Trophoblast cell (in vitro differentiated cells and primary cell): ENCODE data around the gene KHDC4.

ENCODE experiments used
- DNase-seq, 2 donors: peaks; one replicate each; pipeline ENCODE4 v3.0.0-alpha.2; 2016
- H2AFZ ChIP-seq: 2 replicates; pipeline ENCODE4 v1.6.1; 2013; ENCODE audit warnings: low read length, moderate library complexity, mild to moderate bottlenecking; ENCODE audit not compliant: insufficient read depth, poor library complexity
- H2AK5ac ChIP-seq: 2 replicates; pipeline ENCODE4 v1.6.1; 2013; ENCODE audit warnings: mild to moderate bottlenecking, low read length
- H2BK120ac ChIP-seq: 2 replicates; pipeline ENCODE4 v1.6.1; 2013; ENCODE audit warnings: low read length, mild to moderate bottlenecking, moderate library complexity; ENCODE audit not compliant: insufficient read depth, poor library complexity
- H2BK12ac ChIP-seq: 2 replicates; pipeline ENCODE4 v1.6.1; 2013; ENCODE audit warnings: mild to moderate bottlenecking, low read length, moderate library complexity
- H2BK5ac ChIP-seq: 2 replicates; pipeline ENCODE4 v1.6.1; 2013; ENCODE audit warnings: low read length, low read depth, moderate library complexity, mild to moderate bottlenecking; ENCODE audit not compliant: poor library complexity
- H3K14ac ChIP-seq: 2 replicates; pipeline ENCODE4 v1.6.1; 2013; ENCODE audit warnings: mild to moderate bottlenecking, low read length
- H3K18ac ChIP-seq: 2 replicates; pipeline ENCODE4 v1.6.1; 2013; ENCODE audit warnings: mild to moderate bottlenecking, low read length
- H3K23ac ChIP-seq: 2 replicates; pipeline ENCODE4 v1.6.1; 2013; ENCODE audit warnings: low read length
- H3K27ac ChIP-seq: 2 replicates; pipeline ENCODE4 v1.5.1; 2013; ENCODE audit warnings: low read depth, mild to moderate bottlenecking, inconsistent platforms, low read length, moderate library complexity
- H3K27me3 ChIP-seq: 2 replicates; pipeline ENCODE4 v1.6.1; 2013; ENCODE audit warnings: inconsistent platforms, mild to moderate bottlenecking, low read length, moderate library complexity; ENCODE audit not compliant: insufficient read depth
- H3K36me3 ChIP-seq, 2 experiments: 1 replicate in 1 of 2; 2 replicates in 1 of 2; pipeline ENCODE4 v1.6.1; 2013; ENCODE audit warnings: low read length in 2 of 2, mild to moderate bottlenecking in 2 of 2, moderate library complexity in 1 of 2; ENCODE audit not compliant: insufficient read depth in 2 of 2, control insufficient read depth in 1 of 2
- H3K4ac ChIP-seq: 2 replicates; pipeline ENCODE4 v1.6.1; 2013; ENCODE audit warnings: low read depth, mild to moderate bottlenecking, low read length, moderate library complexity
- H3K4me1 ChIP-seq, 2 experiments: 1 replicate in 1 of 2; 2 replicates in 1 of 2; pipeline ENCODE4 v1.6.1; 2013; ENCODE audit warnings: low read length in 2 of 2, mild to moderate bottlenecking in 2 of 2, moderate library complexity in 1 of 2; ENCODE audit not compliant: insufficient read depth in 2 of 2, control insufficient read depth in 1 of 2
- H3K4me2 ChIP-seq: 2 replicates; pipeline ENCODE4 v1.6.1; 2013; ENCODE audit warnings: inconsistent platforms, mild to moderate bottlenecking, low read length, moderate library complexity
- H3K4me3 ChIP-seq: 2 replicates; pipeline ENCODE4 v1.5.1; 2013; ENCODE audit warnings: mild to moderate bottlenecking, low read depth, low read length, inconsistent platforms
- H3K79me1 ChIP-seq: one replicate; pipeline ENCODE4 v1.6.1; 2013; ENCODE audit warnings: low read length
- H3K79me2 ChIP-seq: 2 replicates; pipeline ENCODE4 v1.6.1; 2013; ENCODE audit warnings: low read length, mild to moderate bottlenecking; ENCODE audit not compliant: control insufficient read depth, insufficient read depth, poor library complexity
- H3K9ac ChIP-seq: 2 replicates; pipeline ENCODE4 v1.6.1; 2013; ENCODE audit warnings: mild to moderate bottlenecking, low read length
- H3K9me3 ChIP-seq: 2 replicates; pipeline ENCODE4 v1.6.1; 2013; ENCODE audit warnings: low read depth, mild to moderate bottlenecking, control low read depth, inconsistent platforms, low read length; ENCODE audit not compliant: insufficient read depth
- H4K12ac ChIP-seq: 2 replicates; pipeline ENCODE4 v1.6.1; 2013; ENCODE audit warnings: low read depth, mild to moderate bottlenecking, low read length, moderate library complexity
- H4K8ac ChIP-seq: 2 replicates; pipeline ENCODE4 v1.6.1; 2013; ENCODE audit warnings: low read depth, mild to moderate bottlenecking, low read length, moderate library complexity
- H4K91ac ChIP-seq: one replicate; pipeline ENCODE4 v1.6.1; 2013; ENCODE audit warnings: low read depth, mild to moderate bottlenecking, low read length, moderate library complexity
- WGBS: extraction: QIAGEN DNeasy Blood & Tissue Kit; methylation state at CpG from one replicate; pipeline ENCODE4 v1.1.7; 2013; ENCODE audit warnings: missing lambda C conversion rate; ENCODE audit not compliant: insufficient read length, insufficient coverage; ENCODE audit errors: extremely low coverage; 5-methylcytosine and 5-hydroxymethylcytosine counted together

KHDC4 gene

GRCh38 chr1:155941845-155942531 is 7.8 kb upstream of the KHDC4 start:
- Histone ChIP-seq H4K12ac (no peak overlapping the region), H2BK120ac (no peak overlapping the region), H3K27ac (no peak overlapping the region), H3K4me2 (no peak overlapping the region), H3K18ac (no peak overlapping the region), H3K36me3 (peaks cover 4 to 11% of the 10 kb centered on the region in 2 experiments), H3K27me3 (no peaks in the 10 kb centered on the region), H3K4ac (no peak overlapping the region), H3K4me3 (no peak overlapping the region), H3K9me3 (no peaks in the 10 kb centered on the region), H3K23ac (no peak overlapping the region), H2BK12ac (no peak overlapping the region), H3K9ac (no peak overlapping the region), H3K79me1 (no peaks in the 10 kb centered on the region), H4K8ac (no peak overlapping the region), H4K91ac (no peak overlapping the region), H2BK5ac (no peak overlapping the region), H3K79me2 (no peaks in the 10 kb centered on the region), H2AFZ (no peak overlapping the region), H3K4me1 (no peaks in the 10 kb centered on the region), H3K14ac (no peak overlapping the region), H2AK5ac (no peak overlapping the region)
- WGBS, result no CpG with 5 or more reads among the region's 29 CpGs
- DNase-seq, result no peak

DNA sequence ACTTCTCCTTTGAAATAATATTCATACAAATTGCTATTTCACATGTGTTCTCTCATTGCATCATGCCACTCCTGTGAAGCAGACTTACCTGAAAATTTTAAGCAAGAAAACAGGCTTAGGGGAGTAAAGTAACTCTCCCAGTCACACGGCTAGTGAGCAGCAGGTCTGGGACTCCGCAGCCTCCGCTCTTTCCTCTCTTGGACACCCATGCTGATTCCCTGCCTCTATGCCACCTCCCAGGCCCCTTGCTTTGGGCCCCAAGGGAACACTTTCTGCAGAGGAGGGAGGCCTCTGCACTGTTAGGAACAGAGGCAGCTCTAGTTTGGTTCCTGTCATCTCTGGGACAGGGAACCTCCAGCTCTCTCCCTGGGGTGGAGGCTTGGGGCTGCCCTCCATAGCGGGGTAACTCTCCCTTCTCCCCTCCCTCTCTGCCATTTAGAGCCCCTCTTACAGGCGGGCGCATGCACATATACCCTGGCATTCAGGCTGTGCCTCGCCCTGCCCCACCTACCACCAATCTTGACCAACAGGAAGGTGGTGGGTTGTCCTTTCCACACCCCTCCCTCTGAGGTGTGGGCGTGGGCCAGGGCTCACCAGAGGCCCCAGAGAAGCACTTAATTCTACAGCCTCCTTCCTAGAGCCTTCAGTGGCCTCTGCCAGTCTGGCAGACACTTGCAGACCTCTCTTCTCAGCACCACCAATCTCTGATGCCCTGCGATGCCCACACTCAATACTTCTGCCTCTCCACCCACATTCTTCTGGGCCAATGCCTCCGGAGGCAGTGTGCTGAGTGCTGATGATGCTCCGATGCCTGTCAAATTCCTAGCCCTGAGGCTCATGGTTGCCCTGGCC is 7.0 kb upstream of the KHDC4 start, which contains the start of gene RXFP4:
RXFP4 (plus strand) TSS at position 646 of the 852 bp plus-strand sequence; CDS start at position 718, 72 bp downstream.
- no peak within 1 kb of the TSS for H3K23ac ChIP-seq
- peak within 1 kb of the TSS; percentile 12 for H3K9ac ChIP-seq
- no peaks in the 10 kb centered on the region for H3K79me2 ChIP-seq
- no peak within 1 kb of the TSS for H3K4me2 ChIP-seq
- peak within 1 kb of the TSS; percentile 4 for H2AFZ ChIP-seq
- H3K14ac ChIP-seq, result no peak within 1 kb of the TSS
- no peaks in the 10 kb centered on the region for H3K79me1 ChIP-seq
- no peak within 1 kb of the TSS for H3K4me3 ChIP-seq
- H3K27ac ChIP-seq, result no peak within 1 kb of the TSS
- H2AK5ac ChIP-seq, result no peak within 1 kb of the TSS
- no peaks in the 10 kb centered on the region for H3K9me3 ChIP-seq
- no peak for DNase-seq
- H3K27me3 ChIP-seq, result no peaks in the 10 kb centered on the region
- peaks cover 2 to 4% of the 10 kb centered on the region in 2 experiments for H3K36me3 ChIP-seq
- H2BK120ac ChIP-seq, result no peak within 1 kb of the TSS
- H2BK12ac ChIP-seq, result no peak within 1 kb of the TSS
- H2BK5ac ChIP-seq, result no peak within 1 kb of the TSS
- H3K4me1 ChIP-seq, result no peaks in the 10 kb centered on the region
- H3K4ac ChIP-seq, result no peak within 1 kb of the TSS
- H4K91ac ChIP-seq, result no peak within 1 kb of the TSS
- peak within 1 kb of the TSS; percentile 39 for H4K8ac ChIP-seq
- H3K18ac ChIP-seq, result no peak within 1 kb of the TSS
- H4K12ac ChIP-seq, result no peak within 1 kb of the TSS
- no CpG with 5 or more reads among the region's 11 CpGs for WGBS

GRCh38 chr1:155940482-155940992 is 6.3 kb upstream of the KHDC4 start:
- Histone ChIP-seq H3K9ac (peak overlapping the region; percentile 12), H2BK5ac (no peak overlapping the region), H3K27me3 (no peaks in the 10 kb centered on the region), H3K4me1 (no peaks in the 10 kb centered on the region), H4K91ac (no peak overlapping the region), H3K27ac (no peak overlapping the region), H2BK12ac (no peak overlapping the region), H3K14ac (no peak overlapping the region), H3K36me3 (no peaks in the 10 kb centered on the region), H3K4ac (no peak overlapping the region), H3K9me3 (no peaks in the 10 kb centered on the region), H3K4me2 (no peak overlapping the region), H4K8ac (peak overlapping the region; percentile 39), H4K12ac (no peak overlapping the region), H2BK120ac (no peak overlapping the region), H3K18ac (no peak overlapping the region), H3K79me2 (no peaks in the 10 kb centered on the region), H3K4me3 (no peak overlapping the region), H2AFZ (no peak overlapping the region), H2AK5ac (no peak overlapping the region), H3K79me1 (no peaks in the 10 kb centered on the region), H3K23ac (no peak overlapping the region)
- DNase-seq, result no peak
- WGBS, result no CpG with 5 or more reads among the region's 4 CpGs

GRCh38 chr1:155938220-155938627 is 4.0 kb upstream of the KHDC4 start:
- Histone ChIP-seq H4K91ac (no peak overlapping the region), H3K4me2 (no peak overlapping the region), H4K8ac (no peak overlapping the region), H3K79me2 (peaks cover 8% of the 10 kb centered on the region), H3K36me3 (peaks cover 3 to 4% of the 10 kb centered on the region in 2 experiments), H3K4ac (no peak overlapping the region), H3K4me3 (no peak overlapping the region), H2BK120ac (no peak overlapping the region), H3K79me1 (peaks cover 6% of the 10 kb centered on the region), H3K27me3 (no peaks in the 10 kb centered on the region), H3K4me1 (peaks cover 4 to 5% of the 10 kb centered on the region in 2 experiments), H3K18ac (no peak overlapping the region), H2BK12ac (no peak overlapping the region), H4K12ac (no peak overlapping the region), H2AFZ (no peak overlapping the region), H3K9me3 (no peaks in the 10 kb centered on the region), H3K23ac (no peak overlapping the region), H3K14ac (no peak overlapping the region), H2BK5ac (no peak overlapping the region), H3K27ac (no peak overlapping the region), H2AK5ac (no peak overlapping the region), H3K9ac (no peak overlapping the region)
- DNase-seq, result peak; percentile 35 to 75
- no CpG with 5 or more reads among the region's 1 CpG for WGBS
